CD14-positive monocyte (primary cell): ENCODE data around the gene ARHGAP44. TPM values are rescaled to one million over a fixed set of nuclear protein-coding genes. Genes with fewer than 3 reads are reported as not detected.

Source experiments
- DNase-seq, 3 donors: peaks; one replicate each; pipeline ENCODE4 v3.0.0-alpha.2; 2011 to 2022
- H2AFZ ChIP-seq: 2 replicates; pipeline ENCODE4 v1.6.0; 2012; ENCODE audit warnings: mild to moderate bottlenecking, low read depth, low read length, inconsistent platforms; ENCODE audit not compliant: insufficient read depth, poor library complexity, severe bottlenecking
- H3K27ac ChIP-seq, 2 donors: 1 replicate in 1 of 2; 2 replicates in 1 of 2; pipeline ENCODE4 v1.5.1; 2012 to 2013; ENCODE audit warnings: low read length in 2 of 2, control low read depth in 1 of 2, inconsistent platforms in 1 of 2, low read depth in 1 of 2, mild to moderate bottlenecking in 1 of 2
- H3K27me3 ChIP-seq, 2 donors: one replicate each; pipeline versions ENCODE4 v1.6.0 to v1.6.1; 2011 to 2013; ENCODE audit warnings: low read length in 2 of 2; ENCODE audit not compliant: control insufficient read depth in 2 of 2, insufficient read depth in 2 of 2
- H3K36me3 ChIP-seq, 2 donors: replicated peaks in 1 of 2; 1 replicate in 1 of 2; 2 replicates in 1 of 2; pipeline versions ENCODE4 v1.5.1 to v1.6.1; 2012 to 2013; ENCODE audit warnings: low read length in 2 of 2, control low read depth in 1 of 2, inconsistent platforms in 1 of 2, mild to moderate bottlenecking in 1 of 2; ENCODE audit not compliant: insufficient read depth in 2 of 2, control insufficient read depth in 1 of 2
- H3K4me1 ChIP-seq, 2 donors: 1 replicate in 1 of 2; 2 replicates in 1 of 2; pipeline versions ENCODE4 v1.5.1 to v1.6.1; 2012 to 2013; ENCODE audit warnings: low read length in 2 of 2, control low read depth in 1 of 2, inconsistent platforms in 1 of 2, mild to moderate bottlenecking in 1 of 2, moderate library complexity in 1 of 2; ENCODE audit not compliant: insufficient read depth in 2 of 2, control insufficient read depth in 1 of 2
- H3K4me2 ChIP-seq: replicated peaks from 2 replicates; pipeline ENCODE3; 2012; ENCODE audit warnings: low read length, moderate library complexity, mild to moderate bottlenecking; ENCODE audit not compliant: poor library complexity, severe bottlenecking; ENCODE audit errors: extremely low read depth
- H3K4me3 ChIP-seq, 3 experiments: fragments of 200-600 bp in 1 of 3; sonication (generic) in 1 of 3; replicated peaks in 1 of 3; 1 replicate in 2 of 3; 2 replicates in 1 of 3; pipeline ENCODE4 v1.5.1; 2011 to 2013; ENCODE audit warnings: low read length in 3 of 3, mild to moderate bottlenecking in 3 of 3, control low read depth in 2 of 3, low read depth in 2 of 3, inconsistent platforms in 1 of 3, moderate library complexity in 1 of 3
- H3K79me2 ChIP-seq: 2 replicates; pipeline ENCODE4 v1.6.0; 2012; ENCODE audit warnings: mild to moderate bottlenecking, control low read depth, inconsistent platforms, low read length, moderate library complexity; ENCODE audit not compliant: insufficient read depth
- H3K9ac ChIP-seq: 2 replicates; pipeline ENCODE4 v1.6.0; 2017; ENCODE audit warnings: low read length, mild to moderate bottlenecking; ENCODE audit not compliant: insufficient read depth, poor library complexity, severe bottlenecking
- H3K9me3 ChIP-seq, 2 donors: replicated peaks in 1 of 2; 1 replicate in 1 of 2; 2 replicates in 1 of 2; pipeline versions ENCODE4 v1.5.1 to v1.6.1; 2012 to 2013; ENCODE audit warnings: low read length in 2 of 2, control low read depth in 1 of 2; ENCODE audit not compliant: control insufficient read depth in 1 of 2, insufficient read depth in 1 of 2
- H4K20me1 ChIP-seq: 2 replicates; pipeline ENCODE4 v1.6.0; 2012; ENCODE audit warnings: mild to moderate bottlenecking, low read length, control low read depth, moderate library complexity; ENCODE audit not compliant: insufficient read depth
- H3K27ac Mint-ChIP-seq, 7 donors: one replicate each; pipeline ENCODE4 v1.8.0; 2020; ENCODE audit warnings: mild to moderate bottlenecking in 7 of 7, mixed read lengths in 7 of 7, moderate library complexity in 6 of 7, inconsistent platforms in 2 of 7
- H3K27me3 Mint-ChIP-seq, 3 donors: one replicate each; pipeline ENCODE4 v1.8.0; 2021 to 2022; ENCODE audit warnings: low read depth in 3 of 3, mild to moderate bottlenecking in 3 of 3, mixed read lengths in 3 of 3, moderate library complexity in 3 of 3, inconsistent platforms in 1 of 3
- H3K36me3 Mint-ChIP-seq, 2 donors: one replicate each; pipeline ENCODE4 v1.8.0; 2020; ENCODE audit warnings: mixed read lengths in 2 of 2, inconsistent platforms in 1 of 2, mild to moderate bottlenecking in 1 of 2
- H3K4me1 Mint-ChIP-seq: one replicate; pipeline ENCODE4 v1.8.0; 2020; ENCODE audit warnings: mild to moderate bottlenecking, mixed read lengths
- H3K4me3 Mint-ChIP-seq, 2 donors: one replicate each; pipeline ENCODE4 v1.8.0; 2020; ENCODE audit warnings: mild to moderate bottlenecking in 2 of 2, mixed read lengths in 2 of 2, moderate library complexity in 1 of 2
- H3K9me3 Mint-ChIP-seq, 7 donors: one replicate each; pipeline ENCODE4 v1.8.0; 2020 to 2022; ENCODE audit warnings: mixed read lengths in 7 of 7, mild to moderate bottlenecking in 6 of 7, moderate library complexity in 6 of 7, inconsistent platforms in 2 of 7
- CTCF ChIP-seq: fragments of 200-600 bp; IDR thresholded peaks from one replicate; pipeline ENCODE4 v1.8.0; 2022; ENCODE audit warnings: antibody characterized with exemption, mild to moderate bottlenecking
- WGBS: methylation state at CpG from one replicate; pipeline ENCODE4 v1.1.5; 2013; ENCODE audit warnings: missing lambda C conversion rate; ENCODE audit not compliant: insufficient coverage; 5-methylcytosine and 5-hydroxymethylcytosine counted together
- intact Hi-C, 2 donors: fragments of 100-400 bp; cut with micrococcal nuclease; formaldehyde crosslinking; loops; one replicate each; pipeline versions ENCODE4 v1.15.0 to v1.15.1; 2023
- polyA plus RNA-seq, 3 donors: library from polyadenylated mRNA; depleted of rRNA in 1 of 3; unstranded in 2 of 3; stranded (reverse) in 1 of 3; fragments of 300-500 nt in 2 of 3; fragments of >200 nt in 1 of 3; fragmentation: Illumina TruSeq in 2 of 3; gene quantifications; 1 replicate in 2 of 3; 2 replicates in 1 of 3; pipeline ENCODE4 v1.2.3, GENCODE V29; 2012 to 2021

ARHGAP44 gene
- polyA plus RNA-seq, 3 donors: not detected

- intact Hi-C loops: loop anchor here in 1 of 2 donors (10.0 kb wide), 1 partner anchor 50 kb away; no protein-coding TSS in a partner anchor
- Mint-ChIP-seq H3K36me3 (no peaks in the 10 kb centered on the region), H3K27ac (no peak overlapping the region), H3K27me3 (peaks cover 0 to 1% (median 0%) of the 10 kb centered on the region in 3 donors), H3K4me3 (no peak overlapping the region), H3K9me3 (peaks cover 5 to 20% (median 14%) of the 10 kb centered on the region in 7 donors), H3K4me1 (no peaks in the 10 kb centered on the region)
- DNase-seq: no peak
- 100% methylated on average over 1 of the region's 2 CpGs for WGBS
- Histone ChIP-seq H3K9ac (no peak overlapping the region), H3K9me3 (peaks cover 6 to 11% of the 10 kb centered on the region in 2 donors), H3K4me2 (no peak overlapping the region), H3K79me2 (no peaks in the 10 kb centered on the region), H3K27me3 (no peaks in the 10 kb centered on the region), H3K36me3 (no peaks in the 10 kb centered on the region), H2AFZ (no peak overlapping the region), H3K27ac (no peak overlapping the region), H4K20me1 (no peaks in the 10 kb centered on the region), H3K4me3 (no peak overlapping the region), H3K4me1 (no peaks in the 10 kb centered on the region)
- TF ChIP-seq CTCF: no peak
Observed at GRCh38 chr17:12814718-12815117, 25.4 kb downstream of the ARHGAP44 start.

GRCh38 chr17:12815642-12816141, 26.4 kb downstream of the ARHGAP44 start:
- H3K4me1 ChIP-seq: no peaks in the 10 kb centered on the region
- H3K4me1 Mint-ChIP-seq: no peaks in the 10 kb centered on the region
- H3K4me2 ChIP-seq: no peak overlapping the region
- H3K27me3 ChIP-seq: no peaks in the 10 kb centered on the region
- H3K79me2 ChIP-seq: no peaks in the 10 kb centered on the region
- H3K4me3 Mint-ChIP-seq: no peak overlapping the region
- no peak overlapping the region for H3K27ac Mint-ChIP-seq
- H2AFZ ChIP-seq: no peak overlapping the region
- no peak overlapping the region for H3K4me3 ChIP-seq
- no peak for TF ChIP-seq CTCF
- peaks cover 0 to 1% (median 0%) of the 10 kb centered on the region in 3 donors for H3K27me3 Mint-ChIP-seq
- intact Hi-C loops: loop anchor here in 1 of 2 donors (10.0 kb wide), 1 partner anchor 49 kb away; no protein-coding TSS in a partner anchor
- 0% methylated on average over 1 of the region's 3 CpGs for WGBS
- no peaks in the 10 kb centered on the region for H3K36me3 Mint-ChIP-seq
- no peaks in the 10 kb centered on the region for H3K36me3 ChIP-seq
- H3K9me3 Mint-ChIP-seq: peaks cover 2 to 13% (median 7%) of the 10 kb centered on the region in 7 donors
- no peaks in the 10 kb centered on the region for H4K20me1 ChIP-seq
- no peak for DNase-seq
- no peak overlapping the region for H3K9ac ChIP-seq
- peaks cover 0 to 3% of the 10 kb centered on the region in 2 donors for H3K9me3 ChIP-seq
- H3K27ac ChIP-seq: no peak overlapping the region
